ENCODE data around the gene SH3BP5.

DNA sequence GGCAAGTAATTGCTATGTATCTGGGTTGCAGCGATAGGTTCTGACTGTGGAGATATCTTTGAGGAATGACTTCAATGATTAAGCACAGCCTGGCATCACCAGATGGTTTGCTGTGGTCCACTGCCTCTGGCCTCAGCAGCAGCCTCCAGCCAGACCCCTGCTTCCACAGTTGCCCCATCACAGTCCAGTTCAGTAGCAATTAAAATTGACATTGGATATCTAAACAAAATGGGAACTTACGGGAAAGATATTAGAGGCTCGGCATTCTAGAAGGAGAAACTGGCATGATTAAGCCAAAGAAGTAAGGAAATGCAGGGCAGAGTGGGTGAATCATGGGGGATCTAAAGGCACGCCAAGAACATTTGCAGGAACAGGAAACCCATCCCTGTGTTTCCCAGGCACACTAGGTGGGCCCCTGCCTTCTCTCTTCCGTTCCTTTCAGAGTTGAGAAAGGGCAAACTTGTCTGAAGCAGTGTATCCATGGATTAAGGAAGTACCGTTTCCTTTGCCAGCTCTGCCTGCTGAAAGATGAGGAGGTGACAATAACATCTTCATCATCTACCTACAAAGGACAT, 36.3 kb upstream of the SH3BP5 start:
- TF ChIP-seq, protein P1, sequence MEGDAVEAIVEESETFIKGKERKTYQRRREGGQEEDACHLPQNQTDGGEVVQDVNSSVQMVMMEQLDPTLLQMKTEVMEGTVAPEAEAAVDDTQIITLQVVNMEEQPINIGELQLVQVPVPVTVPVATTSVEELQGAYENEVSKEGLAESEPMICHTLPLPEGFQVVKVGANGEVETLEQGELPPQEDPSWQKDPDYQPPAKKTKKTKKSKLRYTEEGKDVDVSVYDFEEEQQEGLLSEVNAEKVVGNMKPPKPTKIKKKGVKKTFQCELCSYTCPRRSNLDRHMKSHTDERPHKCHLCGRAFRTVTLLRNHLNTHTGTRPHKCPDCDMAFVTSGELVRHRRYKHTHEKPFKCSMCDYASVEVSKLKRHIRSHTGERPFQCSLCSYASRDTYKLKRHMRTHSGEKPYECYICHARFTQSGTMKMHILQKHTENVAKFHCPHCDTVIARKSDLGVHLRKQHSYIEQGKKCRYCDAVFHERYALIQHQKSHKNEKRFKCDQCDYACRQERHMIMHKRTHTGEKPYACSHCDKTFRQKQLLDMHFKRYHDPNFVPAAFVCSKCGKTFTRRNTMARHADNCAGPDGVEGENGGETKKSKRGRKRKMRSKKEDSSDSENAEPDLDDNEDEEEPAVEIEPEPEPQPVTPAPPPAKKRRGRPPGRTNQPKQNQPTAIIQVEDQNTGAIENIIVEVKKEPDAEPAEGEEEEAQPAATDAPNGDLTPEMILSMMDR (IDR thresholded peaks at IDR 0.05; ENCODE audit: low read depth, low read length), result no peak
- TF ChIP-seq EZH2phosphoT487 (IDR thresholded peaks at IDR 0.05; ENCODE audit: low read depth), result no peak
